Kidney (tissue), 14 donors: Measurements from ENCODE around the gene PLTP. TPM values are rescaled to one million over a fixed set of nuclear protein-coding genes. Genes with fewer than 3 reads are reported as not detected.

Source experiments
- DNase-seq, 5 donors: peaks; one replicate each; pipeline ENCODE4 v3.0.0-alpha.2; 2013 to 2020
- FAIRE-seq: peaks from 2 replicates; lab custom pipeline; 2012; peaks lifted over from hg19 to GRCh38; lab: Jason Lieb, UNC
- H3K27ac ChIP-seq, 2 donors: one replicate each; pipeline ENCODE4 v1.7.0; 2013; ENCODE audit warnings: low read depth in 2 of 2, low read length in 2 of 2, inconsistent platforms in 1 of 2
- H3K27me3 ChIP-seq: one replicate; pipeline ENCODE4 v1.7.1; 2013; ENCODE audit warnings: low read length, inconsistent platforms; ENCODE audit not compliant: control insufficient read depth, insufficient read depth
- H3K36me3 ChIP-seq, 3 donors: one replicate each; pipeline versions ENCODE4 v1.7.0 to v1.7.1; 2013; ENCODE audit warnings: low read length in 3 of 3, control low read depth in 1 of 3, inconsistent platforms in 1 of 3; ENCODE audit not compliant: insufficient read depth in 3 of 3, control insufficient read depth in 2 of 3
- H3K4me1 ChIP-seq, 3 donors: one replicate each; pipeline versions ENCODE4 v1.7.0 to v1.7.1; 2013; ENCODE audit warnings: low read length in 3 of 3, inconsistent platforms in 1 of 3, low read depth in 1 of 3; ENCODE audit not compliant: control insufficient read depth in 2 of 3, insufficient read depth in 2 of 3
- H3K4me3 ChIP-seq, 3 donors: one replicate each; pipeline versions ENCODE4 v1.7.0 to v1.8.1; 2013; ENCODE audit warnings: low read length in 3 of 3, control low read depth in 1 of 3, inconsistent platforms in 1 of 3
- H3K9ac ChIP-seq, 3 donors: one replicate each; pipeline versions ENCODE4 v1.7.0 to v1.7.1; 2013; ENCODE audit warnings: low read length in 3 of 3, control low read depth in 1 of 3, inconsistent platforms in 1 of 3
- H3K9me3 ChIP-seq, 3 donors: one replicate each; pipeline versions ENCODE4 v1.7.0 to v1.7.1; 2013; ENCODE audit warnings: low read length in 3 of 3, control low read depth in 1 of 3, inconsistent platforms in 1 of 3; ENCODE audit not compliant: control insufficient read depth in 2 of 3, insufficient read depth in 1 of 3
- CTCF ChIP-seq: IDR thresholded peaks from 3 replicates; pipeline ENCODE4 v1.5.1; 2012; ENCODE audit warnings: mild to moderate bottlenecking, moderate library complexity, borderline replicate concordance; ENCODE audit not compliant: insufficient read depth; ENCODE audit errors: extremely low read depth
- intact Hi-C: fragments of 100-400 bp; cut with DNase I; formaldehyde crosslinking; loops from one replicate; pipeline ENCODE4 v1.11.1; 2022
- polyA plus RNA-seq: library from polyadenylated mRNA; stranded (reverse); fragments of 350-450 nt; fragmentation: Illumina TruSeq; extraction: RNeasy Lipid Tissue Mini Kit (QIAGEN cat#74804); gene quantifications from one replicate; pipeline ENCODE4 v1.2.3, GENCODE V29; 2014; ENCODE audit warnings: low read depth, low replicate concordance; ENCODE audit not compliant: insufficient read depth
- total RNA-seq: library from RNA; stranded (reverse); fragmentation: NEBNext Ultra II Directional; extraction: Animal tissue kit (Norgen Biotek cat#: 25700); gene quantifications from one replicate; pipeline ENCODE4 v1.2.1, GENCODE V29; 2021
- donor health status: control.
- donor health status: control.
- donor health status: control.
- donor health status: control.
- donor health status: control.
- donor health status: DM: yes; HTN: yes; CAD: no.
- donor health status: Normal renal cell carcinoma (clear cell type).

PLTP gene
- total and polyA plus RNA-seq, 2 donors from 2014 or later = 345 to 790 TPM

- intact Hi-C loops = no loop called here
- Histone ChIP-seq H3K4me1 (peaks cover 0 to 8% (median 0%) of the 10 kb centered on the region in 3 donors), H3K27me3 (no peaks in the 10 kb centered on the region), H3K27ac (peak overlapping the region; percentile 80 to 89), H3K9me3 (no peaks in the 10 kb centered on the region), H3K4me3 (peak overlapping the region; percentile 62 to 70 (median 67)), H3K36me3 (no peaks in the 10 kb centered on the region), H3K9ac (peak overlapping the region; percentile 29 to 57 (median 55))
- FAIRE-seq (peak; percentile 54), DNase-seq (peak; percentile 98 to 99 (median 99))
- TF ChIP-seq CTCF = no peak
These were observed 1.1 kb downstream of the PLTP start for GRCh38 chr20:45910670-45911485.

- Histone ChIP-seq H3K9ac (no peak overlapping the region), H3K9me3 (no peaks in the 10 kb centered on the region), H3K27ac (peak overlapping the region in 1 of 2 donors; percentile 65), H3K4me1 (peaks cover 0 to 8% (median 0%) of the 10 kb centered on the region in 3 donors), H3K4me3 (no peak overlapping the region), H3K27me3 (no peaks in the 10 kb centered on the region), H3K36me3 (no peaks in the 10 kb centered on the region)
- no peak for FAIRE-seq
- DNase-seq = peak in 1 of 5 donors; percentile 56
- intact Hi-C loops = no loop called here
- TF ChIP-seq CTCF = no peak
These were observed 1.9 kb downstream of the PLTP start for GRCh38 chr20:45909817-45910669.

GRCh38 chr20:45909336-45909808, 2.6 kb downstream of the PLTP start:
- no peak for FAIRE-seq
- Histone ChIP-seq H3K27me3 (no peaks in the 10 kb centered on the region), H3K4me3 (no peak overlapping the region), H3K9ac (no peak overlapping the region), H3K9me3 (no peaks in the 10 kb centered on the region), H3K36me3 (no peaks in the 10 kb centered on the region), H3K4me1 (peaks cover 0 to 6% (median 0%) of the 10 kb centered on the region in 3 donors), H3K27ac (no peak overlapping the region)
- TF ChIP-seq CTCF = no peak
- peak in 2 of 5 donors; percentile 52 to 67 for DNase-seq
- intact Hi-C loops = no loop called here
